Lower leg skin (tissue), 4 donors: ENCODE data around the gene PRDM16. TPM values are rescaled to one million over a fixed set of nuclear protein-coding genes. Genes with fewer than 3 reads are reported as not detected.

Experiments used
- DNase-seq, 2 donors: peaks; one replicate each; pipeline ENCODE4 v3.0.0-alpha.2; 2019; ENCODE audit warnings: low spot score in 2 of 2
- H3K4me3 ChIP-seq: fragments of 200-600 bp; sonication (generic); 2 replicates; pipeline ENCODE4 v1.5.1; 2017; ENCODE audit warnings: mild to moderate bottlenecking, low read depth; ENCODE audit not compliant: poor library complexity, severe bottlenecking
- CTCF ChIP-seq, 3 donors: fragments of 450-650 bp; IDR thresholded peaks; one replicate each; pipeline ENCODE4 v1.5.1; 2016; ENCODE audit warnings: antibody characterized with exemption in 3 of 3, mild to moderate bottlenecking in 3 of 3, moderate library complexity in 2 of 3
- POLR2A ChIP-seq, 2 donors: fragments of 450-650 bp; IDR thresholded peaks; one replicate each; pipeline ENCODE4 v1.6.1; 2016 to 2017; ENCODE audit warnings: antibody characterized with exemption in 2 of 2, mild to moderate bottlenecking in 1 of 2, moderate library complexity in 1 of 2
- WGBS, 2 donors: methylation state at CpG; one replicate each; pipeline ENCODE4 v1.1.5; 2018; 5-methylcytosine and 5-hydroxymethylcytosine counted together
- intact Hi-C: fragments of 100-400 bp; cut with DNase I; formaldehyde crosslinking; loops from one replicate; pipeline ENCODE4 v1.15.0; 2023; ENCODE audit warnings: low total_unique reads
- total RNA-seq, 4 donors: library from RNA; depleted of rRNA; stranded (reverse); fragments of >200 nt; gene quantifications; one replicate each; pipeline ENCODE4 v1.1.0, GENCODE V29; 2016

Gene PRDM16
- total RNA-seq, 4 donors from 2014 or later, result 0.08 to 0.91 (median 0.56) TPM; not detected in 1

- intact Hi-C loops, result no loop called here
- no peak overlapping the region for H3K4me3 ChIP-seq
- TF ChIP-seq POLR2A (IDR thresholded peaks at IDR 0.05), result no peak
- TF ChIP-seq CTCF (IDR thresholded peaks at IDR 0.05), result no peak
- no peak for DNase-seq
- WGBS, 2 donors, result 80 to 87% methylated on average over 15 of the region's 15 CpGs
These were observed 259.1 kb downstream of the PRDM16 start for GRCh38 chr1:3327936-3328590.

GRCh38 chr1:3329640-3330281, 260.8 kb downstream of the PRDM16 start:
- intact Hi-C loops, result no loop called here
- DNase-seq, result no peak
- H3K4me3 ChIP-seq, result no peak overlapping the region
- WGBS, 2 donors, result 80 to 88% methylated on average over 11 to 12 of the region's 12 CpGs
- TF ChIP-seq CTCF (IDR thresholded peaks at IDR 0.05) (no peak), POLR2A (IDR thresholded peaks at IDR 0.05) (no peak)

- H3K4me3 ChIP-seq, result no peak overlapping the region
- 72 to 79% methylated on average over 8 to 9 of the region's 11 CpGs for WGBS, 2 donors
- DNase-seq, result no peak
- intact Hi-C loops, result no loop called here
- TF ChIP-seq POLR2A (IDR thresholded peaks at IDR 0.05), result no peak
- TF ChIP-seq CTCF (IDR thresholded peaks at IDR 0.05), result no peak
These were observed 261.8 kb downstream of the PRDM16 start for GRCh38 chr1:3330771-3331245.

- no peak for TF ChIP-seq CTCF (IDR thresholded peaks at IDR 0.05)
- TF ChIP-seq POLR2A (IDR thresholded peaks at IDR 0.05), result no peak
- DNase-seq, result no peak
- WGBS, 2 donors, result 69 to 88% methylated on average over 10 to 13 of the region's 14 CpGs
- intact Hi-C loops, result no loop called here
- H3K4me3 ChIP-seq, result no peak overlapping the region
These were observed 262.6 kb downstream of the PRDM16 start for GRCh38 chr1:3331564-3331963.

GRCh38 chr1:3332043-3332442, 263.0 kb downstream of the PRDM16 start:
- H3K4me3 ChIP-seq, result no peak overlapping the region
- DNase-seq, result no peak
- intact Hi-C loops, result no loop called here
- WGBS, 2 donors, result 83 to 84% methylated on average over 18 of the region's 18 CpGs
- TF ChIP-seq CTCF (IDR thresholded peaks at IDR 0.05) (no peak), POLR2A (IDR thresholded peaks at IDR 0.05) (no peak)
